Left lung (tissue), 10 donors: ENCODE data around the gene MICA. TPM values are rescaled to one million over a fixed set of nuclear protein-coding genes. Genes with fewer than 3 reads are reported as not detected.
A peak's percentile ranks its signal among the peaks of the same experiment; 100 is the strongest.
"Not testable (repeated sequence)": the region's sequence is repeated elsewhere in the genome, so short reads cannot be mapped to it uniquely, and the experiment has no call there.

Source experiments
- ATAC-seq: fragments of 200-7000 bp; cut with Tn5 transposase; one replicate; pipeline ENCODE4 v1.9.1; 2020; ENCODE audit warnings: moderate library complexity
- DNase-seq, 4 donors: peaks; one replicate each; pipeline ENCODE4 v3.0.0-alpha.2; 2013 to 2020
- H3K27ac ChIP-seq, 2 donors: fragments of 200-600 bp; sonication (generic) in 1 of 2; one replicate each; pipeline versions ENCODE4 v1.5.0 to v1.8.0; 2020 to 2021
- H3K27me3 ChIP-seq, 2 donors: fragments of 200-600 bp; sonication (generic) in 1 of 2; one replicate each; pipeline versions ENCODE4 v1.5.0 to v1.8.0; 2020 to 2021
- H3K36me3 ChIP-seq, 2 donors: fragments of 200-600 bp; sonication (generic) in 1 of 2; one replicate each; pipeline versions ENCODE4 v1.5.0 to v1.8.0; 2020 to 2021
- H3K4me1 ChIP-seq, 2 donors: fragments of 200-600 bp; one replicate each; pipeline ENCODE4 v1.8.0; 2021
- H3K4me3 ChIP-seq, 2 donors: fragments of 200-600 bp; sonication (generic) in 1 of 2; one replicate each; pipeline versions ENCODE4 v1.5.0 to v1.8.0; 2020 to 2021; ENCODE audit warnings: mild to moderate bottlenecking in 1 of 2
- H3K9me3 ChIP-seq, 2 donors: fragments of 200-600 bp; sonication (generic) in 1 of 2; one replicate each; pipeline versions ENCODE4 v1.5.0 to v1.8.0; 2020 to 2021
- intact Hi-C, 2 donors: fragments of 100-400 bp; cut with DNase I; formaldehyde crosslinking; loops; one replicate each; pipeline versions ENCODE4 v1.11.2 to v1.14.2; 2022
- polyA plus RNA-seq, 6 donors: library from polyadenylated mRNA; unstranded; fragments of 120-200 nt; gene quantifications; one replicate each; pipeline ENCODE4 v1.2.1, GENCODE V29; 2013; ENCODE audit not compliant: insufficient read length in 6 of 6
- total RNA-seq, 2 donors: library from RNA; stranded (reverse); fragmentation: NEBNext Ultra II Directional; extraction: Animal tissue kit (Norgen Biotek cat#: 25700); gene quantifications; one replicate each; pipeline ENCODE4 v1.2.1, GENCODE V29; 2021
- TF ChIP-seq, protein P1 (sequence below), 2 donors: fragments of 200-600 bp; sonication (generic) in 1 of 2; IDR thresholded peaks; one replicate each; pipeline versions ENCODE4 v1.5.0 to v1.8.0; 2021; ENCODE audit warnings: antibody characterized with exemption in 2 of 2
- donor health status: DM: no; HTN: yes; CAD: no.
- donor health status: DM: no; HTN: no; CAD: no.

MICA gene
- total and polyA plus RNA-seq, 8 donors: 10.2 to 30.1 (median 15.6) TPM

DNA sequence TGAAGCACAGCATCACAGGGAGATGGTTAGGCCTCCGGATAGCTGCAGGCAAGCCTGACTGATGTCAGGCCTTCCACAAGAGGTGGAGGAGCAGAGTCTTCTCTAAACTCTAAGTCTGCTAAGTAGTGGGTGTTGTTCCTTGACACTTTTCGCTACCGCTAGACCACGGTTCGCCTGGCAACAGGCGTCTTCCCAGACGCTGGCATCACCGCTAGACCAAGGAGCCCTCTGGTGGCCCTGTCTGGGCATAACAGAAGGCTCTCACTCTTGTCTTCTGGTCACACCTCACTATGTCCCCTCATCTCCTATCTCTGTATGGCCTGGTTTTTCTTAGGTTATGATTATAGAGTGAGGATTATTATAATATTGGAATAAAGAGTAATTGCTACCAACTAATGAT lies 29.3 kb upstream of the MICA start:
- H3K36me3 ChIP-seq, ATAC-seq, H3K9me3 ChIP-seq, H3K27ac ChIP-seq, intact Hi-C loops, H3K4me1 ChIP-seq, H3K4me3 ChIP-seq, DNase-seq: not testable (repeated sequence)
- peaks cover 0 to 39% of the 10 kb centered on the region in 2 donors for H3K27me3 ChIP-seq
- TF ChIP-seq, protein P1, sequence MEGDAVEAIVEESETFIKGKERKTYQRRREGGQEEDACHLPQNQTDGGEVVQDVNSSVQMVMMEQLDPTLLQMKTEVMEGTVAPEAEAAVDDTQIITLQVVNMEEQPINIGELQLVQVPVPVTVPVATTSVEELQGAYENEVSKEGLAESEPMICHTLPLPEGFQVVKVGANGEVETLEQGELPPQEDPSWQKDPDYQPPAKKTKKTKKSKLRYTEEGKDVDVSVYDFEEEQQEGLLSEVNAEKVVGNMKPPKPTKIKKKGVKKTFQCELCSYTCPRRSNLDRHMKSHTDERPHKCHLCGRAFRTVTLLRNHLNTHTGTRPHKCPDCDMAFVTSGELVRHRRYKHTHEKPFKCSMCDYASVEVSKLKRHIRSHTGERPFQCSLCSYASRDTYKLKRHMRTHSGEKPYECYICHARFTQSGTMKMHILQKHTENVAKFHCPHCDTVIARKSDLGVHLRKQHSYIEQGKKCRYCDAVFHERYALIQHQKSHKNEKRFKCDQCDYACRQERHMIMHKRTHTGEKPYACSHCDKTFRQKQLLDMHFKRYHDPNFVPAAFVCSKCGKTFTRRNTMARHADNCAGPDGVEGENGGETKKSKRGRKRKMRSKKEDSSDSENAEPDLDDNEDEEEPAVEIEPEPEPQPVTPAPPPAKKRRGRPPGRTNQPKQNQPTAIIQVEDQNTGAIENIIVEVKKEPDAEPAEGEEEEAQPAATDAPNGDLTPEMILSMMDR (IDR thresholded peaks at IDR 0.05): peak in 1 of 2 donors; percentile 61

DNA sequence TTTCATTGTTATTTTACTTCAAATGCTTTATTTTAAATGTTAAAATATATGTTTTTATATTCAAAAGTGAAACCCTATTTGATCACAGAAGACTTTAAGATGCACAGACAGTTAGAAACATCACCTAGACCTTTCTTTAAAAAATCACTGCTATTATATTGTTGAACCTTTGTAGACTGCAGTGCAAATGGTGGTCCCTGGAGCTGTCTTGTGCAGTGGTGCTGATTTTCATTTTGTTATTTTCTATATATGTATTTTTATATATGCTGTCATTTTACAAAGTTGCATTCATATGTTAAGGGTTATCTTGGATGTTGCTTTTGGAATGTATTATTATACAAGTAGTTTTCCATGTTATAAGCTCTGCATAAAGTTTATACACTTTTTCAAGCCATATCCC lies 27.7 kb upstream of the MICA start:
- Histone ChIP-seq H3K27me3 (peaks cover 0 to 27% of the 10 kb centered on the region in 2 donors), H3K4me3 (no peak overlapping the region), H3K9me3 (no peaks in the 10 kb centered on the region), H3K27ac (no peak overlapping the region), H3K4me1 (no peaks in the 10 kb centered on the region), H3K36me3 (no peaks in the 10 kb centered on the region)
- intact Hi-C loops: no loop called here
- TF ChIP-seq, protein P1 (IDR thresholded peaks at IDR 0.05): no peak
- ATAC-seq: no peak
- DNase-seq: no peak

DNA sequence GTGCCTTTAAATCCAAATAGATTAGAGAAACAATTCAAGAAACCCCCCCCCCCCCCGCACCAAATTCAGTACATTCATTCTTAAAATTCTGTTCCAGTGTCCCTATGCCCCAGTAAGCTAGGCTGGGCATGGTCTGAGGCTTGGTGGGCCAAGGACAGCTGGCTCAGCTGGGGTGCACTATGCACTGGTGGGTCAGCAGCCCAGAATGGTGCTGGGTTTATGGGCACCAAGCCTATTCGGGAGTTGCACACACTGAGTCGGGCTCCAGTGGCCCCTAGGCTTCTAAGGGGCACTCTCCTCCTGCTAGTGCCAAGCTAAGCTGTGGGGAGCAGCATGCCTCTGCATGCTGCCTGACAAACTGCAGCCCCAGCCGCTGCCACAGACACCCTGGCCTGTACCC lies 26.4 kb upstream of the MICA start:
- DNase-seq: no peak
- H3K4me1 ChIP-seq: no peaks in the 10 kb centered on the region
- no peak overlapping the region for H3K27ac ChIP-seq
- ATAC-seq: no peak
- peaks cover 0 to 27% of the 10 kb centered on the region in 2 donors for H3K27me3 ChIP-seq
- H3K36me3 ChIP-seq: no peaks in the 10 kb centered on the region
- no peaks in the 10 kb centered on the region for H3K9me3 ChIP-seq
- TF ChIP-seq, protein P1 (IDR thresholded peaks at IDR 0.05): no peak
- H3K4me3 ChIP-seq: no peak overlapping the region
- intact Hi-C loops: no loop called here

DNA sequence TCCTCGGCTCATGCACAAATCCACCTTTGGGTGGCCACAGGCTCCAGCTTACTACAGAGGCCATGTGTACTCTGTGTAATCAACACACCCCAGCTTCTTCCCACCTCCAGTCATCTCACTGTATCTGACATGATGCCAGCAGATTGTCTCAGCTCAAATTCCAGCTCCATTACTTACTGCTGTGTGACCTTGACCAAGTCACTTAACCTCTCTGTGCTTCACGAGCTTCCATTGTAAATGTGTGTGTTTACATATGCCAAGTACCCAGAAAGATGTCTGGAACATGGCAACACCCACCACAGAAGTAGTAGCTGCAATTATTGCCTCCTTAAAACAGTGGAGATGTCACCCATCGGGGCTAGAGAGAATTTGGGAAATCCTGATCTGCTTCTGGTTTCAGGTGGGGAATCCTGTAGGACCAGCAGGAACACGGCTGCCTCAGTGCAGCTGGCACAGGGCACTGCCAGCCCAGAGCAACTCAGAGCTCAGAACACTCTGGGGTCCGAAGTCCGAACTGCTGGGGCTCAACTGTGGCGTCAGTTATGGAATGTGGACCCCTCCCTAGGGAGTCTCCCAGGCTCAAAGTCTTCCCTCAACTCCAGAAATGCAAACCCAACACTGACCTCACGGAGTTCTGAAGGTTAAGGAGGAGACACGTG lies 25.2 kb upstream of the MICA start:
- Histone ChIP-seq H3K27me3 (peaks cover 0 to 27% of the 10 kb centered on the region in 2 donors), H3K4me3 (no peak overlapping the region), H3K27ac (no peak overlapping the region), H3K9me3 (no peaks in the 10 kb centered on the region), H3K4me1 (no peaks in the 10 kb centered on the region), H3K36me3 (no peaks in the 10 kb centered on the region)
- no peak for ATAC-seq
- DNase-seq: no peak
- intact Hi-C loops: no loop called here
- TF ChIP-seq, protein P1 (IDR thresholded peaks at IDR 0.05): no peak

DNA sequence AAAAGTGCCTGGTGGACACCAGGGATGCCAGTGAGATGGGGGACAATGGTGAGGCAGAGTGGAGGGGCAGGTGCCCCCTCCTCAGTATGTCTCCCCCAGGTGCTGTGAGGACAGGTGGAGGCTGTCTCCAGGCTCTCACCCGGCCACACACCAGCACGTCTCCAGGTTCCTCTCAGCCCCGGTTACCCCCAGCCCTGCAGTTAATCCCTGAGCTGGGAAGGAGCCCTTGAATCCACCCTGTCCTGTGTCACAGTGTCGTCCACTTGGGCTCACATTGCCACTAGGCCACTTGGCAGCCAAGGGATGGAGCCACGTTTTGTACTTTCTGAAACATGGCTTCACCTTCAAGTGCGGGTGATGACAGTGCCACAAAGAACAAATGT lies 24.7 kb upstream of the MICA start:
- no peak for ATAC-seq

More for the DNA sequence above, 24.7 kb upstream of the MICA start:
- Histone ChIP-seq H3K36me3 (no peaks in the 10 kb centered on the region), H3K4me3 (no peak overlapping the region), H3K9me3 (no peaks in the 10 kb centered on the region), H3K27me3 (peaks cover 0 to 27% of the 10 kb centered on the region in 2 donors), H3K27ac (no peak overlapping the region), H3K4me1 (no peaks in the 10 kb centered on the region)
- TF ChIP-seq, protein P1 (IDR thresholded peaks at IDR 0.05): no peak
- DNase-seq: no peak
- intact Hi-C loops: no loop called here
